Astrocyte (in vitro differentiated cells and primary cell): ENCODE measurements around the gene OSGEP. TPM values are rescaled to one million over a fixed set of nuclear protein-coding genes. Genes with fewer than 3 reads are reported as not detected.

Experiments
- DNase-seq: peaks from one replicate; pipeline ENCODE4 v3.0.0-alpha.2; 2010; ENCODE audit warnings: low read depth
- FAIRE-seq: peaks from 2 replicates; lab custom pipeline; 2011; peaks lifted over from hg19 to GRCh38; lab: Jason Lieb, UNC
- H2AFZ ChIP-seq: 2 replicates; pipeline ENCODE4 v1.6.0; 2012; ENCODE audit warnings: low read depth, low read length, inconsistent platforms
- H3K27ac ChIP-seq: 2 replicates; pipeline ENCODE4 v1.5.1; 2011; ENCODE audit warnings: low read depth, low read length, inconsistent platforms
- H3K27me3 ChIP-seq: 2 replicates; pipeline ENCODE4 v1.6.0; 2011; ENCODE audit warnings: low read length, inconsistent platforms; ENCODE audit not compliant: insufficient read depth
- H3K36me3 ChIP-seq: 2 replicates; pipeline ENCODE4 v1.5.1; 2011; ENCODE audit warnings: low read length, inconsistent platforms; ENCODE audit not compliant: insufficient read depth
- H3K4me1 ChIP-seq: 2 replicates; pipeline ENCODE4 v1.5.1; 2011; ENCODE audit warnings: low read length, inconsistent platforms; ENCODE audit not compliant: insufficient read depth
- H3K4me2 ChIP-seq: 2 replicates; pipeline ENCODE4 v1.6.0; 2012; ENCODE audit warnings: low read length, inconsistent platforms
- H3K4me3 ChIP-seq: 2 replicates; pipeline ENCODE4 v1.5.1; 2011; ENCODE audit warnings: low read depth, mild to moderate bottlenecking, low read length, inconsistent platforms; ENCODE audit not compliant: insufficient read depth
- H3K79me2 ChIP-seq: 2 replicates; pipeline ENCODE4 v1.6.0; 2012; ENCODE audit warnings: mild to moderate bottlenecking, low read length, inconsistent platforms; ENCODE audit not compliant: insufficient read depth
- H3K9ac ChIP-seq: 2 replicates; pipeline ENCODE4 v1.6.0; 2012; ENCODE audit warnings: mild to moderate bottlenecking, low read length, inconsistent platforms
- H3K9me3 ChIP-seq: 2 replicates; pipeline ENCODE4 v1.5.1; 2012; ENCODE audit warnings: low read depth, mild to moderate bottlenecking, low read length, inconsistent platforms; ENCODE audit not compliant: insufficient read depth
- H4K20me1 ChIP-seq: 2 replicates; pipeline ENCODE4 v1.6.0; 2012; ENCODE audit warnings: low read length, inconsistent platforms; ENCODE audit not compliant: insufficient read depth
- H3K27ac Mint-ChIP-seq: one replicate; pipeline ENCODE4 v1.8.0; 2021; ENCODE audit warnings: mild to moderate bottlenecking, mixed read lengths; ENCODE audit not compliant: unreplicated experiment
- H3K27me3 Mint-ChIP-seq: one replicate; pipeline ENCODE4 v1.8.0; 2021; ENCODE audit warnings: low read depth, mixed read lengths; ENCODE audit not compliant: unreplicated experiment
- H3K36me3 Mint-ChIP-seq: one replicate; pipeline ENCODE4 v1.8.0; 2021; ENCODE audit warnings: low read depth, mixed read lengths; ENCODE audit not compliant: unreplicated experiment
- H3K4me1 Mint-ChIP-seq: one replicate; pipeline ENCODE4 v1.8.0; 2021; ENCODE audit warnings: low read depth, mixed read lengths; ENCODE audit not compliant: unreplicated experiment
- H3K4me3 Mint-ChIP-seq: one replicate; pipeline ENCODE4 v1.8.0; 2021; ENCODE audit warnings: mild to moderate bottlenecking, moderate library complexity, mixed read lengths; ENCODE audit not compliant: unreplicated experiment
- H3K9me3 Mint-ChIP-seq: one replicate; pipeline ENCODE4 v1.8.0; 2021; ENCODE audit warnings: mild to moderate bottlenecking, mixed read lengths; ENCODE audit not compliant: unreplicated experiment
- EZH2 ChIP-seq: IDR thresholded peaks from 2 replicates; pipeline ENCODE4 v1.6.1; 2012; ENCODE audit warnings: mild to moderate bottlenecking, low read length, inconsistent platforms; ENCODE audit not compliant: insufficient read depth
- total RNA-seq: library from RNA; stranded (reverse); gene quantifications from 2 replicates; pipeline ENCODE4 v1.2.1, GENCODE V29; 2021
- TF ChIP-seq, protein P1 (sequence below): IDR thresholded peaks from 2 replicates; pipeline ENCODE4 v1.5.1; 2011; ENCODE audit warnings: low read depth, mild to moderate bottlenecking, inconsistent platforms, low read length, moderate library complexity; ENCODE audit not compliant: insufficient read depth

Gene OSGEP
- total RNA-seq, 1 donor from 2014 or later = 23.0 TPM

GRCh38 chr14:20501346-20501745 is 46.7 kb upstream of the OSGEP start:
- H3K27me3 ChIP-seq = no peaks in the 10 kb centered on the region
- DNase-seq (peak; percentile 18), FAIRE-seq (no peak)
- H3K4me3 ChIP-seq = no peak overlapping the region
- H3K4me1 Mint-ChIP-seq = peaks cover 10% of the 10 kb centered on the region
- no peaks in the 10 kb centered on the region for H3K27me3 Mint-ChIP-seq
- no peaks in the 10 kb centered on the region for H3K9me3 ChIP-seq
- no peak overlapping the region for H3K27ac Mint-ChIP-seq
- peaks cover 2% of the 10 kb centered on the region for H3K9me3 Mint-ChIP-seq
- no peaks in the 10 kb centered on the region for H3K36me3 ChIP-seq
- H3K36me3 Mint-ChIP-seq = no peaks in the 10 kb centered on the region
- no peak overlapping the region for H3K4me3 Mint-ChIP-seq
- no peak for TF ChIP-seq EZH2
- TF ChIP-seq, protein P1, sequence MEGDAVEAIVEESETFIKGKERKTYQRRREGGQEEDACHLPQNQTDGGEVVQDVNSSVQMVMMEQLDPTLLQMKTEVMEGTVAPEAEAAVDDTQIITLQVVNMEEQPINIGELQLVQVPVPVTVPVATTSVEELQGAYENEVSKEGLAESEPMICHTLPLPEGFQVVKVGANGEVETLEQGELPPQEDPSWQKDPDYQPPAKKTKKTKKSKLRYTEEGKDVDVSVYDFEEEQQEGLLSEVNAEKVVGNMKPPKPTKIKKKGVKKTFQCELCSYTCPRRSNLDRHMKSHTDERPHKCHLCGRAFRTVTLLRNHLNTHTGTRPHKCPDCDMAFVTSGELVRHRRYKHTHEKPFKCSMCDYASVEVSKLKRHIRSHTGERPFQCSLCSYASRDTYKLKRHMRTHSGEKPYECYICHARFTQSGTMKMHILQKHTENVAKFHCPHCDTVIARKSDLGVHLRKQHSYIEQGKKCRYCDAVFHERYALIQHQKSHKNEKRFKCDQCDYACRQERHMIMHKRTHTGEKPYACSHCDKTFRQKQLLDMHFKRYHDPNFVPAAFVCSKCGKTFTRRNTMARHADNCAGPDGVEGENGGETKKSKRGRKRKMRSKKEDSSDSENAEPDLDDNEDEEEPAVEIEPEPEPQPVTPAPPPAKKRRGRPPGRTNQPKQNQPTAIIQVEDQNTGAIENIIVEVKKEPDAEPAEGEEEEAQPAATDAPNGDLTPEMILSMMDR = no peak
- H2AFZ ChIP-seq = no peak overlapping the region
- H3K4me2 ChIP-seq = no peak overlapping the region
- no peaks in the 10 kb centered on the region for H3K79me2 ChIP-seq
- H3K27ac ChIP-seq = no peak overlapping the region
- H3K9ac ChIP-seq = no peak overlapping the region
- H3K4me1 ChIP-seq = no peaks in the 10 kb centered on the region
- no peaks in the 10 kb centered on the region for H4K20me1 ChIP-seq

DNA sequence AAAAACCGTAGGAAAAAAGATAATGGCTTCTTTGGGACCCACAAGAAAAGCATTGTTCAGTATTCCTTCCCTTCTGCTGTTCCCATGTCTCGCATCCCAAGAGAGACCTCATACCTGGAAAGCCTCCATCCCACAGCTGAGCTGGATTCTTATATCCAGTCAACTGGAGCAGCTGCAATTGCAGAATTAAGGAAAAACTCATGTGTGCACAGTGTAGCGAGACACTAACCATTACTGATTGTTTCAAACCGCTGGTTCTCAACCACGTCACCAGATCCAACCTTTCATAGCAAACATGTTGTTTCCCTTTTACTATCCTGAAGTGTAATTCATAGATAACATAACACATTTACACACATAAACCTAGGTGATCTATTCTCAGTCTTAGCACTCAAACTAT is 45.3 kb upstream of the OSGEP start:
- FAIRE-seq = no peak

GRCh38 chr14:20499108-20499507 is 44.5 kb upstream of the OSGEP start:
- no peak overlapping the region for H3K27ac Mint-ChIP-seq
- Histone ChIP-seq H3K27me3 (no peaks in the 10 kb centered on the region), H3K4me2 (no peak overlapping the region), H3K4me3 (no peak overlapping the region), H3K79me2 (no peaks in the 10 kb centered on the region), H3K36me3 (no peaks in the 10 kb centered on the region), H3K27ac (no peak overlapping the region), H3K4me1 (no peaks in the 10 kb centered on the region), H3K9ac (no peak overlapping the region), H3K9me3 (no peaks in the 10 kb centered on the region), H2AFZ (no peak overlapping the region), H4K20me1 (no peaks in the 10 kb centered on the region)
- no peaks in the 10 kb centered on the region for H3K27me3 Mint-ChIP-seq
- H3K9me3 Mint-ChIP-seq = peaks cover 2% of the 10 kb centered on the region
- H3K36me3 Mint-ChIP-seq = no peaks in the 10 kb centered on the region
- peaks cover 10% of the 10 kb centered on the region for H3K4me1 Mint-ChIP-seq
- DNase-seq (no peak), FAIRE-seq (no peak)
- TF ChIP-seq, protein P1 = no peak
- TF ChIP-seq EZH2 = no peak
- H3K4me3 Mint-ChIP-seq = no peak overlapping the region

More for the DNA sequence above, 45.3 kb upstream of the OSGEP start:
- Mint-ChIP-seq H3K4me1 (peaks cover 10% of the 10 kb centered on the region), H3K27me3 (no peaks in the 10 kb centered on the region), H3K9me3 (peaks cover 2% of the 10 kb centered on the region), H3K4me3 (no peak overlapping the region), H3K36me3 (no peaks in the 10 kb centered on the region), H3K27ac (no peak overlapping the region)
- Histone ChIP-seq H3K9ac (no peak overlapping the region), H3K9me3 (no peaks in the 10 kb centered on the region), H4K20me1 (no peaks in the 10 kb centered on the region), H2AFZ (no peak overlapping the region), H3K4me3 (no peak overlapping the region), H3K36me3 (no peaks in the 10 kb centered on the region), H3K79me2 (no peaks in the 10 kb centered on the region), H3K4me2 (no peak overlapping the region), H3K27me3 (no peaks in the 10 kb centered on the region), H3K4me1 (no peaks in the 10 kb centered on the region), H3K27ac (no peak overlapping the region)
- no peak for DNase-seq
- TF ChIP-seq, protein P1 = no peak
- TF ChIP-seq EZH2 = no peak
